ENCODE data around the gene SPOCK2. TPM values are rescaled to one million over a fixed set of nuclear protein-coding genes. Genes with fewer than 3 reads are reported as not detected.

Gene SPOCK2
- total RNA-seq, 1 donor from 2014 or later, result 48.8 TPM

GRCh38 chr10:72020914-72021809 lies 67.2 kb downstream of the SPOCK2 start:
- no peaks in the 10 kb centered on the region for H3K36me3 ChIP-seq (ENCODE audit: control insufficient read depth, insufficient read depth, low read length)
- no peak for TF ChIP-seq CTCF (IDR thresholded peaks at IDR 0.05; ENCODE audit: insufficient read depth, low read length, poor library complexity, severe bottlenecking)
- no peaks in the 10 kb centered on the region for H3K27me3 ChIP-seq (ENCODE audit: control insufficient read depth, insufficient read depth, low read length)
- DNase-seq (ENCODE audit: low read depth), result no peak
- no peak overlapping the region for H3K4me3 ChIP-seq (ENCODE audit: low read depth, low read length)

GRCh38 chr10:72019085-72019876 lies 69.1 kb downstream of the SPOCK2 start:
- Histone ChIP-seq H3K36me3 (ENCODE audit: control insufficient read depth, insufficient read depth, low read length) (no peaks in the 10 kb centered on the region), H3K27me3 (ENCODE audit: control insufficient read depth, insufficient read depth, low read length) (no peaks in the 10 kb centered on the region), H3K4me3 (ENCODE audit: low read depth, low read length) (no peak overlapping the region)
- DNase-seq (ENCODE audit: low read depth), result no peak
- TF ChIP-seq CTCF (IDR thresholded peaks at IDR 0.05; ENCODE audit: insufficient read depth, low read length, poor library complexity, severe bottlenecking), result no peak

GRCh38 chr10:72016608-72017300 lies 71.6 kb downstream of the SPOCK2 start:
- no peak overlapping the region for H3K4me3 ChIP-seq (ENCODE audit: low read depth, low read length)
- no peak for TF ChIP-seq CTCF (IDR thresholded peaks at IDR 0.05; ENCODE audit: insufficient read depth, low read length, poor library complexity, severe bottlenecking)
- no peak for DNase-seq (ENCODE audit: low read depth)

GRCh38 chr10:72015841-72016240 lies 72.5 kb downstream of the SPOCK2 start:
- no peak overlapping the region for H3K4me3 ChIP-seq (ENCODE audit: low read depth, low read length)
- TF ChIP-seq CTCF (IDR thresholded peaks at IDR 0.05; ENCODE audit: insufficient read depth, low read length, poor library complexity, severe bottlenecking), result no peak
- no peaks in the 10 kb centered on the region for H3K36me3 ChIP-seq (ENCODE audit: control insufficient read depth, insufficient read depth, low read length)
- H3K27me3 ChIP-seq (ENCODE audit: control insufficient read depth, insufficient read depth, low read length), result no peaks in the 10 kb centered on the region
- no peak for DNase-seq (ENCODE audit: low read depth)

More at GRCh38 chr10:72016608-72017300, 71.6 kb downstream of the SPOCK2 start:
- Histone ChIP-seq H3K36me3 (ENCODE audit: control insufficient read depth, insufficient read depth, low read length) (no peaks in the 10 kb centered on the region), H3K27me3 (ENCODE audit: control insufficient read depth, insufficient read depth, low read length) (no peaks in the 10 kb centered on the region)

GRCh38 chr10:72014785-72015480 lies 73.4 kb downstream of the SPOCK2 start:
- Histone ChIP-seq H3K4me3 (ENCODE audit: low read depth, low read length) (no peak overlapping the region), H3K27me3 (ENCODE audit: control insufficient read depth, insufficient read depth, low read length) (no peaks in the 10 kb centered on the region), H3K36me3 (ENCODE audit: control insufficient read depth, insufficient read depth, low read length) (peaks cover under 1% of the 10 kb centered on the region)
- DNase-seq (ENCODE audit: low read depth), result no peak
- TF ChIP-seq CTCF (IDR thresholded peaks at IDR 0.05; ENCODE audit: insufficient read depth, low read length, poor library complexity, severe bottlenecking), result no peak

Measured in kidney epithelial cell (primary cell).